NB4 (cell line): Measurements from ENCODE around the gene POU6F2.

Source experiments
- CTCF ChIP-seq: IDR thresholded peaks from one replicate; pipeline ENCODE4 v1.5.1; 2012; ENCODE audit warnings: low read depth, low read length
- MYC ChIP-seq: IDR thresholded peaks from 2 replicates; pipeline ENCODE4 v1.6.1; 2011; ENCODE audit warnings: low read depth, low read length
- POLR2A ChIP-seq: IDR thresholded peaks from 2 replicates; pipeline ENCODE4 v1.6.1; 2011; ENCODE audit warnings: mild to moderate bottlenecking; ENCODE audit not compliant: insufficient read length; ENCODE audit errors: extremely low read depth
- TF ChIP-seq, protein P1 (sequence below): IDR thresholded peaks from 2 replicates; pipeline ENCODE4 v1.6.1; 2011; ENCODE audit warnings: low read depth, low read length

DNA sequence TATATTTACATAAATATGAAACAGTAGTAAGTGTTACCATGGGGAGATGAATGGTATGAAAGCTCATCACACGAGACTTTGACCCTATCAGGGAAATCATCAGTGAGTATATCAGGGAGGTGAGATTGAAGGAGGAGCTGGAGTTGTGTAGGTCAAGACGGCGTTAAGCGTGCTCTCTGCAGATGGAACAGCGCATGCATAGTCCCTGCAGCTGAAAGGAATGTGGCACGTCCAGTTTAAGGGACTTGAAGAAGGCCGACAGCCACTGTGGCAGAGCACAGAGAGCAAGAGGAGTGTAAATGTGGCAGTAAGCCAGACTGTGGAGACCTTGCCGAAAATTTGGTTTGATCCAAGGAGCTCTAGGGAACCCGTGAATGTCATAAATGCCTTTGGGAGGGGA is 38.9 kb downstream of the POU6F2 start:
- TF ChIP-seq CTCF (no peak), POLR2A (no peak), MYC (no peak)
- TF ChIP-seq, protein P1, sequence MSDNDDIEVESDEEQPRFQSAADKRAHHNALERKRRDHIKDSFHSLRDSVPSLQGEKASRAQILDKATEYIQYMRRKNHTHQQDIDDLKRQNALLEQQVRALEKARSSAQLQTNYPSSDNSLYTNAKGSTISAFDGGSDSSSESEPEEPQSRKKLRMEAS = no peak
